Measurements from ENCODE around the gene DNAJB6. TPM values are rescaled to one million over a fixed set of nuclear protein-coding genes. Genes with fewer than 3 reads are reported as not detected.

The DNAJB6 gene
- total RNA-seq, 1 donor from 2014 or later = 90.7 TPM

DNA sequence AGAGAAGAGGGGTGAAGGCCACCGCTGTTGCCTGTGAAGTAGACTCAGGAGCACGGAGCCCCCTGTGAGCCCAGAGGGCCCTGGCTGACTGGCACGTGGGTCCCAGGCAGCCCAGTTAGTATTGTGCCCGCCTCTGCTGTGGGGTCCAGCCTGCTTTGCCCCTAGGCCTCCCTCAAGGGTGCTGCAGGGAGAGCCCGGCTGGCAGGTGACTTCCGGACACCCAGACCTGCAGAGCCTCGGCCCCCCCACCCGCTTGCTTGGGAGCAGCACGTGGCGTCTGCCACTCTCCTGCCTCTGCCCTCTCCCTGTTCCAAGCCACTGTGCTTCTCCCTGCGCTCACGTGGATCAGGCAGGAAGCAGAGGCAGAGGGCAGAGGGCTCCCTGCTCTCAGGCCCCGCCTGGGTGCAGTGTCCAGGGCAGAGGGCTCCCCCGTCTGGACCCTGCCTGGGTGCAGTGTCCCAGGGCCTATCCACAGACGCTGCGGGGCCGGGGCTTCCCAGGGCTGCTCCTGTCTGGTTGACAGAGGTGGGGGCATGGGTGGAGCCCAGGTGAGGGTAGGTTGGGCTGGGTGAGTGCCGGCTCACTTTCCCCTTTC lies 88.4 kb downstream of the DNAJB6 start:
- intact Hi-C loops (cut with micrococcal nuclease) = no loop called here

- intact Hi-C loops (cut with micrococcal nuclease) = no loop called here
Observed at GRCh38 chr7:157425761-157426160, 89.0 kb downstream of the DNAJB6 start.

DNA sequence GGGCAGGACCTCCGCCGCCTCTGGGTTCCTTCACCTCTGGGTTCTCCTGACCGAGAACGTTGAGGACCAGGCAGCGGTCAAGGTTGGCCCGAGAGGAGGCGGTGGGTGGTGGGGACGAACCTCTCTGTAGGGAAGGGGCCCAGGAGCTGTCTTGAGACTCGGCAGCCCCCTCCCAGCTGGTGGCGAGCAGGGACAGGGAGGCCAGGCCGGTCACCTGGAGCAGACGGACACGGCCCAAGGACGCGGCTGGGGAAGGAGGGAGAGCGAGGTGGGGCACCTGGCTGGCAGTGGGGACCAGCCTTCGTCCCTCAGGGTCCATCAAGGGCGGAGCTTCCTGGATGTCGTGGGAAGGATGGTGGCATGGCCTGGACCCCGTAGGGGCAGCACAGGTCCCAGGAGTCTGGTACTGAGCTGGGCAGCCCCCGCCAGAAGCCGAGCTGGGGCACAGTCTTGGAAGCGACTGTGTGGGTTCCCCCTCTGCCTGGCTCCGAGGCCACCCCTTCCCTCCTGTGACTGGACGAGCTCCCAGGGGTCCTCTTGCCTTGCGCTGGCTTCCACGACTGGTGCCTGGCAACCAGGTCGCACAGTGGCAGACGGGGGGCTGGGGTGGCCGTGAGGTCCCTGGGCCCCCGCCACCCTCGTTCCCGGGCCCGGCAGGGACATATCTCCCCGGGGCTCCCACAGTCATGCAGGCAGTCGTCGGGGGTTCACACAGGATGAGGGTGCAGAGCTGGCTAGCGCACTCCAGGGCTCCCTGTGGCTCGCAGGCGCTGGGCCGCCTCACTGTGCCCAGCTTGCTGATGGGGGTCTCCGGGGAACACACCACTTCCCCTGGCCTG lies 89.9 kb downstream of the DNAJB6 start:
- intact Hi-C loops (cut with micrococcal nuclease) = no loop called here

DNA sequence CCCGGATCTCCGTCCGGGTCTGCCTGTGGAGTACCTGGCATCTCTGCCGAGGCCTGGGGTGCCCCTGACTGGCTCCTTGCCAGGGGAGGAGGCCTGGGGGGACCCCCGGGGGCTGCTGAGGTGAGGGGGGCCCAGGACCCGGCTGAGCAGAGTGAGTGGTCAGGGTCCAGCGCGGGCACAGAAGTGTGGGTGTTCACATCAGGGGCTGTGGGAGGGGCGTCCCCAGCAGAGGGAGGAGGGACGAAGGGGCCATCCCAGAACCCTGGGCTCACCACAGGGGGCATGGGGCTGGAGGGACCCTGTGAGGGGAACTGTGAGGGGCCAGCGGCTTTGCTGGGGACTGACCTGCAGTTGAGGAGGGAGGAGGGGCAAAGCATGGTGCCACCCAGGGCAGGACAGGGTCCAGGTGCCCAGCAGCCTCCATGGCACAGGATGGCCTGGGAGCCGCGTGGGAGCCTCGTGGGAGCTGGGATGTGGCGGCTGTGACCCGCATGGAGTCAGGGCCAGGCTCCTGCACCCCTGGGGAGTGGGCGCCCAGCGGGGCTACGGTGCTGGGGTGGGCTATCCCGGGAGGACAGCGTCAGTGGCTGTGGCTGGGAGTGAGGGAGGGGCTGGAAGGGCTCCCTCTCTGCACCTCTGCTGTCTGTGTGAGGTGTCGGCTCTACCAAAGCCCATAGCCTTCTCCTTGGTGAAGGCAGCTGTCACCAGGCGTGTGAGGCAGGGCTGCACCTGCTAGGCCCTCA lies 91.2 kb downstream of the DNAJB6 start:
- intact Hi-C loops (cut with micrococcal nuclease) = no loop called here

- intact Hi-C loops (cut with micrococcal nuclease) = no loop called here
Observed at GRCh38 chr7:157428554-157428945, 91.7 kb downstream of the DNAJB6 start.

- intact Hi-C loops (cut with micrococcal nuclease) = no loop called here
Observed at GRCh38 chr7:157429001-157429679, 92.3 kb downstream of the DNAJB6 start.

- intact Hi-C loops (cut with micrococcal nuclease) = loop anchor here (5.0 kb wide), 4 partner anchors 63 to 978 kb away; no protein-coding TSS in a partner anchor
Observed at GRCh38 chr7:157429680-157430224, 92.9 kb downstream of the DNAJB6 start.

DNA sequence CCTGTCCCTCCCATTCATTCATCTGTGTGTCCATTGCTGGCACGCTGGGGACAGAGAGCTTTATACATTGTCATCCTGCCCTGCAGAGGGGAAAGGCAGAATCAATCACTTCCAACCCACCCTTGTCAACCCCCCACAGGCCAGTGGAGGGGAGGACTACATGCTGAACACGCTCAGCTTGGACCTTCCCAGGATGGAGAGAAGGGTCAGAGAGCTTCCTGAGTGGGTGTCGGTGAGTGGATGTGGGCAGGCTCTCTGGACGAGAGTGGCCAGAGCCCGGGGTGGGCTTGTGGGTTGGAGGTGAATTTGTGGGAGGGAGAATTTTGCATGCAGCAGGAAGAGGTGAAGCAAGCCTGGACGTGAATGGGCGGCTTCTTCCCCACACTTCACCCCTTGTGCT lies 93.9 kb downstream of the DNAJB6 start:
- intact Hi-C loops (cut with micrococcal nuclease) = loop anchor here (5.0 kb wide), 4 partner anchors 62 to 977 kb away; no protein-coding TSS in a partner anchor

GRCh38 chr7:157431173-157431950 lies 94.6 kb downstream of the DNAJB6 start:
- intact Hi-C loops (cut with micrococcal nuclease) = loop anchor here (5.0 kb wide), 4 partner anchors 61 to 976 kb away; no protein-coding TSS in a partner anchor

DNA sequence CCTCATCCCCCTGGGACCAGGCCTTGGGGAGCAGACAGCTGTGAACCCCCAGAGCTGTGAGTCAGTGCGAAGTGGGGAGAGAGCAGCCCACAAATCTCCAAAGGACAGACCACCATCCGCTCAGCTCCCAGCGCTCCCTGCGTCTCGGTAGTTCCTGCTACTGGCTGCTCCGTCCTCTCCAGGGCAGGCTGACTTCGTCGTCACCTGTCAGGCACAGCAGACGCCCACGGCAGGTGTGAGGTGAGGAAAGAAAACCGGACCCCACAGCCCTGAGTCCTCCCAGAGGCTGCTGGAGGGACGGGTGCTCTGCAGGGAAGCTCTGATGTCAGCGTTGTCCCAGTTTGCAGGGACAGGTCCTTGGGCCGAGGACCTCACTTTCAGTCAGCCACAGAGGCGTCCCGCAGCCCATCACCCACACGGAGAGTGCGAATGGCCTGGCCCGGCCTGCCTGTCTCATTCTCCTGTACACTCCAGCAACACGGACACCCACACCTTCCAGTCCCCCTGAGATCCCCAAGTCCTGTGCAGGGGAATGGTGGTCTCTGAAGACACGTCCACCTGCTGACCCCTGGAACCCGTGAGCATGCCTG lies 95.2 kb downstream of the DNAJB6 start:
- intact Hi-C loops (cut with micrococcal nuclease) = loop anchor here (2.0 to 5.0 kb wide), 9 partner anchors 39 to 975 kb away; no protein-coding TSS in a partner anchor

- intact Hi-C loops (cut with micrococcal nuclease) = loop anchor here (2.0 to 5.0 kb wide), 9 partner anchors 38 to 975 kb away; no protein-coding TSS in a partner anchor
Observed at GRCh38 chr7:157432541-157432956, 95.7 kb downstream of the DNAJB6 start.

DNA sequence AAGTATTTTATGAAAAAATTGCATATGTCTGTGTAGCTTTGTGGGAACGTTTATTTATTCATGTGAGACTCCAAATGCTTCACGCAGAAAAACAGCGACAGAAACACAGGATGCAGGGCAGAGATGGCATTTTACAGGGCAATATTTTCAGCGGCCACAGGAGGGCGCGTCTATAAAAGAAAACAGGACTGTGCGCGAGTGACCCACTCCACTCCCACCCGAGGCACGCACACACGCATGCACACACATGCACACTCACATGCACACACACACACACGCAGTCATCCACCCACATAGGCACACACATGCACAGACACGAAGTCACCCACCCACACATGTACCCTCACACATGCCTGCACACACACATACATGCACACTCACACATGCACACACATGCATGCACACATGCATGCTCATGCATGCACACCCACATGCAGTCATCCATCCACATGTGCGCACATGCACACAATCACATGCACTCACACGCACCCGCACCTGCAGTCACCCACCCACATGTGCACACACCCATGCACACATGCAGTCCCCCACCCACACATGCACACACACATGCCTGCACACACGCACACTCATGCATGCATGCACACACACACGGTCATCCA lies 96.3 kb downstream of the DNAJB6 start:
- intact Hi-C loops (cut with micrococcal nuclease) = loop anchor here (1.0 to 5.0 kb wide), 12 partner anchors 38 to 974 kb away; no protein-coding TSS in a partner anchor

- intact Hi-C loops (cut with micrococcal nuclease) = loop anchor here (1.0 to 5.0 kb wide), 12 partner anchors 37 to 974 kb away; no protein-coding TSS in a partner anchor
Observed at GRCh38 chr7:157433628-157434027, 96.8 kb downstream of the DNAJB6 start.

GRCh38 chr7:157434231-157434630 lies 97.4 kb downstream of the DNAJB6 start:
- intact Hi-C loops (cut with micrococcal nuclease) = loop anchor here (5.0 kb wide), 4 partner anchors 58 to 973 kb away; no protein-coding TSS in a partner anchor

GRCh38 chr7:157434701-157435100 lies 97.9 kb downstream of the DNAJB6 start:
- intact Hi-C loops (cut with micrococcal nuclease) = loop anchor here (5.0 kb wide), 4 partner anchors 58 to 973 kb away; no protein-coding TSS in a partner anchor

DNA sequence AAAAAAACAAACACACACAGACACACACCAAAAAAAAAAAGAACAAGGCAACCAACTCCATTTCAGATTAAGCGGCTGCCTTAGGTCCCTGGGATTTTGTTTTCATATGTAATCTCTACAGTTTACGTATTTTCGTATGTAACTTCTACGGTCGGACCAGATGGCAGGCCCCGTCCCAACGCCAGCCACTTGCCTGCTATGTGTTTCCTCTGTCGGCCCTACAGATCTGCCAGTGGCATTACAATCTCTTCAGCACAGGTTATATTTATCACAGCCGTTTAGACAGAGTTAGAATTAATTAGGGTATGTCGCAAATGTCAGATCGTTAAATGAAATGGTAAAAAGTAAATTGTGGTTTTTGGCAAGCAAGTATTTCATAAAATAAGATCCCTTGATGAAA lies 99.3 kb downstream of the DNAJB6 start:
- intact Hi-C loops (cut with micrococcal nuclease) = no loop called here

- intact Hi-C loops (cut with micrococcal nuclease) = no loop called here
Observed at GRCh38 chr7:157436763-157437480, 100.1 kb downstream of the DNAJB6 start.

- intact Hi-C loops (cut with micrococcal nuclease) = no loop called here
Observed at GRCh38 chr7:157437519-157438061, 100.8 kb downstream of the DNAJB6 start.

All from T-helper 1 cell treated with Interleukin-12 subunit alpha and Interleukin-12 subunit beta and Interleukin-4 antibody, amounts not matched to agents 30 ng/mL and 1 ng/mL, for 36 hours (primary cell).